Stomach (tissue), 4 donors: Measurements from ENCODE around the gene POR.

Experiments
- EP300 ChIP-seq: sonication (generic); formaldehyde crosslinking; IDR thresholded peaks from one replicate; pipeline ENCODE4 v1.6.1; 2017; ENCODE audit warnings: antibody characterized with exemption
- POLR2A ChIP-seq, 4 donors: fragments of 450-650 bp; IDR thresholded peaks; one replicate each; pipeline ENCODE4 v1.6.1; 2016; ENCODE audit warnings: antibody characterized with exemption in 4 of 4, control low read depth in 2 of 4, mild to moderate bottlenecking in 1 of 4, moderate library complexity in 1 of 4
- TF ChIP-seq, protein P1 (sequence below), 7 experiments: fragments of 450-650 bp in 4 of 7; fragments of 200-600 bp in 3 of 7; sonication (generic) in 3 of 7; IDR thresholded peaks; one replicate each; pipeline ENCODE4 v1.5.1; 2016 to 2019; ENCODE audit warnings: antibody characterized with exemption in 7 of 7, control low read depth in 2 of 7, mild to moderate bottlenecking in 1 of 7

DNA sequence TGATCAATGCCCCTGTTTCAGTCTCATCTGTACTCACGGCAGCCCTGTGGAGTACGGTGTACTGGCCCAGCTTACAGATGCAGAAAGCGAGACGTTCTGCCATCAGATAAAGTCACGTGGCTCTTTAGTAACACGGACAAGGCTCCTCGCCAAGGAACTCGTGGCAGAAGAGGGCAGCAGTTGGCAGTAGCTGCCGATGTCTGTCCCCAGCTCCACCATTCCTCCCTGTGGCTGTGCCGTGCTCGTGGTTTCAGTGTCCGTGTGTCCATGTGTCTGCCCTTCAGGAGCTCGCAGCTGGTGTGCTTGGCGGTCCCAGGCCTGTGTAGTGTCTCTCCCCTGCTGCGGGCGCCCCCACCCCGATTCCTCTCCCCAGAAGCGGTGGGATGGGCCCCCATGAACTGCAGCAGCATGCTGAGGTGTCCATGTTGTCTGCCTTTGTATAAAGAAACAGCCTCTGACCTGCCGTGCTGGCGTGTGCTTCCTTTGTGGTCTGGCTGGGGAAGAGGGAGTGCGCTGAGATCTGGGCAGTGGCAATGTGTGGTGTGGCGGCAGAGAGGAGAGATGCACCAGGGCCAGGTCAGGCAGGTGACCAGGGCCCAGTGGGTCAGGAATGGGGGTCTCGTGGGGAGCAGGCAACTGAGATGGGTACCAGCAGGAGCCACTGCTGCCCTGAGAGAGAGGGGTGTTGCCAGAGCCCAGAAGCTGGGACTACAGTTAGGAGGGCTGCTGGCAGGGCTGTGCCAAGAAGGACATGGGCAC is 26.3 kb upstream of the POR start:
- TF ChIP-seq EP300 (no peak), POLR2A (IDR thresholded peaks at IDR 0.05) (no peak)
- TF ChIP-seq, protein P1, sequence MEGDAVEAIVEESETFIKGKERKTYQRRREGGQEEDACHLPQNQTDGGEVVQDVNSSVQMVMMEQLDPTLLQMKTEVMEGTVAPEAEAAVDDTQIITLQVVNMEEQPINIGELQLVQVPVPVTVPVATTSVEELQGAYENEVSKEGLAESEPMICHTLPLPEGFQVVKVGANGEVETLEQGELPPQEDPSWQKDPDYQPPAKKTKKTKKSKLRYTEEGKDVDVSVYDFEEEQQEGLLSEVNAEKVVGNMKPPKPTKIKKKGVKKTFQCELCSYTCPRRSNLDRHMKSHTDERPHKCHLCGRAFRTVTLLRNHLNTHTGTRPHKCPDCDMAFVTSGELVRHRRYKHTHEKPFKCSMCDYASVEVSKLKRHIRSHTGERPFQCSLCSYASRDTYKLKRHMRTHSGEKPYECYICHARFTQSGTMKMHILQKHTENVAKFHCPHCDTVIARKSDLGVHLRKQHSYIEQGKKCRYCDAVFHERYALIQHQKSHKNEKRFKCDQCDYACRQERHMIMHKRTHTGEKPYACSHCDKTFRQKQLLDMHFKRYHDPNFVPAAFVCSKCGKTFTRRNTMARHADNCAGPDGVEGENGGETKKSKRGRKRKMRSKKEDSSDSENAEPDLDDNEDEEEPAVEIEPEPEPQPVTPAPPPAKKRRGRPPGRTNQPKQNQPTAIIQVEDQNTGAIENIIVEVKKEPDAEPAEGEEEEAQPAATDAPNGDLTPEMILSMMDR (IDR thresholded peaks at IDR 0.05) = no peak
